Embryonic facial prominence (tissue), 1 donor: Measurements from ENCODE around the gene MYO3A.

Experiments
- DNase-seq: peaks from one replicate; pipeline ENCODE4 v3.0.0-alpha.2; 2016; ENCODE audit errors: extremely low spot score

Gene MYO3A, protein sequence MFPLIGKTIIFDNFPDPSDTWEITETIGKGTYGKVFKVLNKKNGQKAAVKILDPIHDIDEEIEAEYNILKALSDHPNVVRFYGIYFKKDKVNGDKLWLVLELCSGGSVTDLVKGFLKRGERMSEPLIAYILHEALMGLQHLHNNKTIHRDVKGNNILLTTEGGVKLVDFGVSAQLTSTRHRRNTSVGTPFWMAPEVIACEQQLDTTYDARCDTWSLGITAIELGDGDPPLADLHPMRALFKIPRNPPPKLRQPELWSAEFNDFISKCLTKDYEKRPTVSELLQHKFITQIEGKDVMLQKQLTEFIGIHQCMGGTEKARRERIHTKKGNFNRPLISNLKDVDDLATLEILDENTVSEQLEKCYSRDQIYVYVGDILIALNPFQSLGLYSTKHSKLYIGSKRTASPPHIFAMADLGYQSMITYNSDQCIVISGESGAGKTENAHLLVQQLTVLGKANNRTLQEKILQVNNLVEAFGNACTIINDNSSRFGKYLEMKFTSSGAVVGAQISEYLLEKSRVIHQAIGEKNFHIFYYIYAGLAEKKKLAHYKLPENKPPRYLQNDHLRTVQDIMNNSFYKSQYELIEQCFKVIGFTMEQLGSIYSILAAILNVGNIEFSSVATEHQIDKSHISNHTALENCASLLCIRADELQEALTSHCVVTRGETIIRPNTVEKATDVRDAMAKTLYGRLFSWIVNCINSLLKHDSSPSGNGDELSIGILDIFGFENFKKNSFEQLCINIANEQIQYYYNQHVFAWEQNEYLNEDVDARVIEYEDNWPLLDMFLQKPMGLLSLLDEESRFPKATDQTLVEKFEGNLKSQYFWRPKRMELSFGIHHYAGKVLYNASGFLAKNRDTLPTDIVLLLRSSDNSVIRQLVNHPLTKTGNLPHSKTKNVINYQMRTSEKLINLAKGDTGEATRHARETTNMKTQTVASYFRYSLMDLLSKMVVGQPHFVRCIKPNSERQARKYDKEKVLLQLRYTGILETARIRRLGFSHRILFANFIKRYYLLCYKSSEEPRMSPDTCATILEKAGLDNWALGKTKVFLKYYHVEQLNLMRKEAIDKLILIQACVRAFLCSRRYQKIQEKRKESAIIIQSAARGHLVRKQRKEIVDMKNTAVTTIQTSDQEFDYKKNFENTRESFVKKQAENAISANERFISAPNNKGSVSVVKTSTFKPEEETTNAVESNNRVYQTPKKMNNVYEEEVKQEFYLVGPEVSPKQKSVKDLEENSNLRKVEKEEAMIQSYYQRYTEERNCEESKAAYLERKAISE (N-terminal part only)

DNA sequence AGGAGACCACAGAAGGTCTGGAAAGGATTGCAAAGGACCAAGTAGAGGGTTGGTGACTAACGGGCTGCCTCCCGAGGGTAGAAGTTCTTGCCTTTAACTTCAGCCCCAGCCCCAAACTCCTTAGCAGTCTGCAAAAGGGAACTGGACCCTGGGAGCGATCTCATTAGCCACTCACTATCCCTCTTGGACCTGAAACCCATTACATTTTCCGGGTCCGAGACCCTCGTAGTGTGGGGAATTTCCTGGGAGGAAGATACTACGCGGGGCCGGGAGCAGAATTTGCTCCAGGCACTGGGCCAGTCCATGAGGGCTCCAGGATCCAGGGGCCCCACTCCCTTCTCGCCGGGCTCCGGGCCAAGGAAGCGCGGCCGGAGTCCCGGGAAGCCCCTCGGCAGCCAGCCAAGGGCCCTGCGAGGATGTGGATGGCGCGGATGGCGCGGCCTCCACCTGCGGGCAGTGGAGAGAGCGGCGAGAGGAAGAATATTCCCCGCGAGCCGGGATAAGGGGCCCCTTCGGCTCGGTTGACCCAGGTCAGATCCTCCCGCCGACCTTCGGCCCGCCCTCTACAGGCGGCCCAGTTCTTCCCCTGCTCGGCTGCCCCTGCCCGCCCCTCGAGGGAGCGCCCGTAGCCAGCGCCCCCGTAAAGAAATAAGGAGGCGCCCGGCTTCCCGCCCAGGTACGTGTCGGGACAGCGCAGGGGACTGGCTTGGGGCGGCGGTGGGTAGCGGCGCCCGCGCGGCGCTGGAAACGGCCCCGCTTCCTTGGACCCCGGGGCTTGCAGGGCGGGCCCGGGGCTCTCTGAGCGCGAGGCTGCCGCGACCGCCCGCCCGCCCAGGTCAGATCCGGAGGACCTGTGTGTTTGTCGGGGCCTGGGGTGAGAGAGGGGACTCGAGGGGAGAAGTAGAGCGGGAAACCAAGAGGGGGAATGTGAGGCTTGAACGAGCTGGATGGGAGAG is at the start of gene MYO3A:
Gene MYO3A, plus strand, starts transcription at position 577 of the 956 bp plus-strand sequence. CDS start 17,882 bp downstream, outside the sequence.
- DNase-seq: no peak

DNA sequence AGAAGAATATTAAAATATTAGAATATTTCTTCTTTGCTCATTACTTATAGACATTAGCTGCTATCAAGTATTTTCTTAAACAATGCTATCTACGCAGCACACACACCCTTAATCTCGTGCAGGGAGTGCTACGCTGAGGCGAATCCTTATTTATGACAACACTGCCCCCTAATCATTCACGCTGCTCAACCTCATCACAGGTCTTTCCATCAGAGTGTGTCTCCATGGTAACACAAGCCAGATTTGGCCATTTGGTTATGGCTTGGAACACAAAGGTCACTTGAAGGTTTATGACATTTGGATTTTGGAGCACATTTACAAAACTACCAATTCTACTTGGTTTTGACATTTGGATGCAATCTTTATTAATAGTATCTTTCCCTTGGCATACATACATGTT is 45.4 kb upstream of the MYO3A start:
- no peak for DNase-seq

DNA sequence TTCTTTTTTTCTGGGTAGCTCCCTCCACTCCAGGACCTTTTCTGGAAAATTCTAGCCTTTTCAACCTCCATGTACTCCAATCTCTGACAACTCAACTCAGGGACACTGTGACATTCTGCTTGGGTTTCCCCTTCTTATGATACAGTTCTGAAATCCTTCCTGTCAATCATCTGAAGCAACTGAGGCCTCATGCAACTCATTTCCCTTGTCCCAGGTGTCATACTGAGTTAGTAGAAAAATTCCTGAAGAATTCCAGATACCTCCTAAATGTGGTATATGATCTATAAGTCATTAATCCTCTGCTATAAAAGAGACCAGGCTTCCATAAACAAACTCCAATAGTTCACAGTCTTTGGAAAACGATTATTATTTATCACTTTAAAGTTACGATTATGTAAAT is 43.0 kb upstream of the MYO3A start:
- DNase-seq: no peak

DNA sequence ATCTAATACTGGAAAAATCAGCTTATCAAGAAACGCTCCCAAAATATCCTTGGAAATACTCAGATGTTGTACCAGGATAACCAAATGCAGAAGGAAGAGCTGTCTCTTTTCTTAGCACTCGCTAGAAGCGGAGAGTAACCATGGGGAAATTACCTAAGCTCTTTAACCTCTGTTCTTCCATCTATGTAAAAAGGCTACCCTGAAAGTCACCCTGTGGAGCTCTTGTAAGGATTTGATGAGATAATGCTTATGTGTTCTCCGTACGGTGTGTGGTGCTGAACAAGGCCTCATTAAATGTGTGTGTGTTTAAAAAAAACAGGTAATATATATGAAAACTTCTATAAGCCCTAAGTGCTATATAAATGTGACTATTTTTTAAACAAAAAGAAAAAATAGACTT is 38.2 kb upstream of the MYO3A start:
- DNase-seq: no peak

DNA sequence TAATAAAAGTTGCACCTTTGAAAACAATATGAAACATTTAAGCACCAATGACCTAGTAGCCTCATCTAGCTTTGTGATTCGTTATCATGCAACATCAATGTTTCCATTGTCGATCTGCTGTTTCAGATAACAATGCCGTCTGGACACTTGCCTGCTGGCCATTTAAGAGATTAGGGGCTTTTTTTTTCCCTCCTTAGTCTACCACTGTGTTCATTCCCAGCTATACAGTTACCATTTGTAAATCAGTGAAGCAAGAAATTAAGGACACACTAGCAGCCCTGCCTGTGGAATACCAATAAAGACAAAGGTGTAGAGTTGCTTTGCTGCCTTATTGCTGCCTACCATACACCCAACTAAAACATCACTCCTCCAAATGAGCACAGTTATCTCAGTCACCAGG is 37.6 kb upstream of the MYO3A start:
- DNase-seq: no peak

DNA sequence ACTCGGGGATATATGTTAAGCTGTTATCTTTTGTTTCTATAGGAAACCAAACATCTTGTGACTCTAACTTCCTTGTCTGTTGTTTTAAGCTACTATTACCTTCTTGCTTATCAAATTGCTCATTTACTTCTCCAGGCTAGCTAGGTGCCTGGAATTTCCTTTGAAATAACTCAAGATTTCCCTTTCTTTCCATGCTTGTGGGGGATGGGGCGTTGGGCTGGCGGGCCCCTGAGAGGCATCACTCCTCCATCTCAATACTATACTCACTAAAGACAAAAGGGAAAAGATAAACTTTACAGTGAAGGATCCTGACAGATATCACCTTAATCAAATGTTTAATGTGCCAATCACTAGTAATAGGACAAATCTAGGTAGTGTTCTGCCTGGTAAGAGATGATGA is 34.7 kb upstream of the MYO3A start:
- no peak for DNase-seq

DNA sequence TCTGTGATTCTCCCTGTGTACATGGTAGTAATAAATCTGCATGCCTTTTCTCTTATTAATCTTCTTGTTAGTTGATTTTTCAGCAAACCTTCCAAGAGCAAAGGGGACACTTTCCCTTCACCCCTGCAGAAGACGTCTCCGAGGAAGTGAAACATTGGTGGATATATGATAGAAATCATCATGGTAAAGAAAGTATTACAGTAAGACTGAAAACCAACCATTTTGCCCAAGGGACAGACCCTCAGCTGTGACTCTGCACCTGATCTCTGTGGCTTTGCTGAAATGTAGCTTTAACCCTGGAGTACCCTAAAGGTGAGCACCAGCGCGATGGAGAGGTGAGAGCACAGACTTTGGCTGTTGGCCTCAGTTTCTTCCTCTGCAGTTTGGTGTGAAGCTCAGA is 32.8 kb upstream of the MYO3A start:
- DNase-seq: no peak

DNA sequence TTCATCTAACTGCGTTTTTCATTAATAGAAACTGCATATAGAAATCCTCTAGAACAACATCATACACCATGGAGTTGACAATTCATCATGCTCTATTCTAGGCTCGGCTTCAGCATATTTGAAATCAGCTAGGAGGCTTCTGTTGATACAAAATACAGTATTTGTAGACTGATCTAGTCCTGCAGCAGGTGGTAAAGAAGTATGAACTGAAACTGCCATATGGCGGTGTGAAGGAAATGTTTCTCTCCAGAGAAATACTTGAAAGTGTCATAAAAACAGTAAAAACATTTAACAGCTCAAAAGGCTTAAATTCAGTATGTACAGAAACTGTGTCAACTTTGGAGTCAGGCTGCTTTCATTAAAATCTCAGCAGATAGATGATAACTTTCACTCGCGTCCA is 32.0 kb upstream of the MYO3A start:
- no peak for DNase-seq

DNA sequence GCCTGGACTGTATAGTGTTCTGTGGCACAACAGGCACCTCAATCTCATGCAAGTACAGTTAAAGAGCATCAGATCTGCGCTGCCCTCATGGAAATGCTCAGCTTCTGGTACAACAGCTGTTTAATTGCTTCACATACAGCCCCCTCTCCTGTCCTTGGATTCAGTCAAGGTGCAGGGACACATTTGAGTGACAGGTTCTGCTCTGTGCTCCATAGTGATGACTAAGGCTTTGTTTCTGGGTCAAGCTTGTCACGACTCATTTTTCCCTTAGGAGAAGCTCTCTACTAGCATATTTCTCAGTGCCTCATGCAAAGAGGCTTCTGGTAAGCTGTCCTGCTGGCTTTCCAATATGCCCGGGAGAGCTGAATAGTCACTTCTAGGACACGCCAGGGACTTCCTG is 26.8 kb upstream of the MYO3A start:
- DNase-seq: no peak

DNA sequence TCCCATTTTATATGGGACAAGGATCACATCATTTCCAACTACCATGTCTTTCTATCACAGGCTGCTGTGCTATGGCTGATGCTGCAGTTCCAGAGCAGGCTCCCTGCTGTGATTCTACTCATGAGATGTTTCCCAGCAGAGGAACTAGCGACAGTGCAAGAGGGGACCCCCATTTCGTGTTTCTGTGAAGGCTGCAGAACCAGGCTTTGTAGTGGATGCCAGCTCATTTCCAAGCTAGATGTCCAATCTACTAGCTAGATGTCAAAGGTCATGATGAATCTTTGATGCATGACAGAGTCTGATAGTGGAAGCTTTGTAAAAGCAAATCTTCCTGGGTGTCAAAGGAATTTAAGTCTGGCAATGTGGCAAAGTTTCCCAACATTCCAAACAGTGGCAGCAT is 21.2 kb upstream of the MYO3A start:
- DNase-seq: no peak

DNA sequence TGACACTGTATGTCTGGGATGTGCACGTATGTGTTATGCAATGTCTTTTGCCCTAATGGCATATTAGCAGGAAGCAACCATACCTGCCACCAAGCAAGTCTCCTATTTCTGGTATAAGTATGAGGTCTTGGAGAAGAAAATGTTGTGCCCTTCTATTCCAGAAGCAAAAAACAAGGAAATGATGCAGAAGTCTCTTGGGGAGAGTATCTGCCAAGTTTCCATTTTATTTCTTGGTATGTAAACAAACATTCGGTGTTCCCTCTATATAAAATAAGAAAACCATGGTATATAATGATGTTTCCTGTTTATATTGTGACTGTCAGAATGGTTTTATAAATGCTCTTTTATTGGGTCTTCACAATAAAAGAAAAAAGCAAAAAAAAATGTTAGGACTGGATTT is 19.3 kb upstream of the MYO3A start:
- DNase-seq: no peak

DNA sequence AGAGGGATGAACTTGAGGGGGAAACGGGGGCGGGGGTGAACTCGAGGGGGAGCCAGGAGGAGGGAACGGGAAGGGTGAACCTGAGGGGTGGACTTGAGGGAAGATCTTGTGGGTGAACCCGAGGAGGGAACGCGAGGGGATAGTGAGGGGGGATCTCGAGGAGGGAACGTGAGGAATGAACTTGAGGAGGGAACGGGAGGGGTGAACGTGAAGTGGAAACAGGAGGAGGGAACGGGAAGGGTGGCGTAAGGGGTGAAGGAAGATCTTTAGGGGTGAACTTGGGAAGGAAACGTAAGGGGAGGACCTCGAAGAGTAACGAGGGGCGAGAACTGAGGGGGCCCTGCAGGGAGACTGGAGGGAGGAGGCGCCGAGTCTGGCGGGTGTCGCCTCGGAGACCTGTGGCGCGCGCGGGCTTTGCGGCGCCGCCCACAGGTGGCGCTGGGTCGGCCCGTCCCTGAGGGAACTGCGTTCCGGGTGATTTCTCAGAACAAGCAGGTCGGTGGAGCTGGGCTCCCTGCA is 651 bp downstream of the MYO3A start:
- peak; percentile 9 for DNase-seq

DNA sequence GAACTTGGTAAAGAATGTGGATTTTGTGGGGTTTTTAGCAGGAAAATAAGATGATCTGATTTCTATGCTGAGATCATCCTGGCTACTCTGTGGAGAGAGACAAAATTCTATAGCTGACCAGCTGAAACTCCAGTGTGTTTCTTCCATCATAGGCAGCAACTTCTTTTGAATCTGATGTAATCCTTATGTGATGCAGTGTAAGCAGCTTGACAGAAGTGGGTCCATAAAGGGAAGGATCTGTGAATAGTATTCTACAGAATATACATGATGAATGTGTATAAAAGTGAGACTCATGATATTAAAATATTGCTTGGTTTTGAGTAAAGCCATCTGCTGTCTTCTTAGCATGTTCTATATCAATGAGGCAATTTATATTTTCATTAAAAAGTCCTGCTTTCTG is 4.4 kb downstream of the MYO3A start:
- DNase-seq: no peak

DNA sequence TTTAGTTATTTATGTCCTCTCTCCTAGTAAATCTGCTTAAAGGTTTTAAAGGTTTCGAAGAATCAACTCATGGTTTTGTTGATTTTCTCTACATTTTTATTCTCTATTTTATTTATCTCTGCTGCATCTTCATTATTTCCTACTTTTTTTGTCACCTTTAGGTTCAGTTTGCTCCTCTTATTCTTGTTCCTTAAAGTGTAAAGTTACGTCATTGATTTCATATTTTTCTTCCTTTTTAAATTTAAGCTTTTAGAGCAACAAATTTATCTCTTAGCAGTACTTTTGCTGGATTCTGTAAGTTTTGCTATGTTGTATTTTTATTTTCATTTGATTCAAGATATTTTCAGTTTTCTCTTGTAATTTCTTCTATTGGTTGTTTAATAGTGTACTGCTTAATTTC is 10.7 kb downstream of the MYO3A start:
- no peak for DNase-seq

DNA sequence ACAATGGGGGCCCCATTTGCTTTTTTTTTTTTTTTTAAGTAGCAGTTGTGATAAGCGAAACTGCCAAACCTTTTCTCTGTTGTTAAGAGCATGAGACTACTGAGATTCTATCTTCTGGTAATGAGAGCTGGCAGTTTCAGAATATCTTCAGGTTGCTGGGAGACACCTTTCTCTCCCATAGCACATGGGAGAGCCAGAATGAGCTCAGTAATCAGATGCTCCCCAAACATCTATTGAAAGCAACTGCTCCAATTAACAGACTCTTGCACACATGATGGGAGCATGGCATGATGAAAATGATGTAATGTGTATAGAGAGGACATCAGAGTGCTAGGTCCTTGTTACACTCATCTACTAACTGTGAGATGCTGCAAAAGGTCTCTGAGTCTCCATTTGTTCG is 18.8 kb downstream of the MYO3A start:
- no peak for DNase-seq

DNA sequence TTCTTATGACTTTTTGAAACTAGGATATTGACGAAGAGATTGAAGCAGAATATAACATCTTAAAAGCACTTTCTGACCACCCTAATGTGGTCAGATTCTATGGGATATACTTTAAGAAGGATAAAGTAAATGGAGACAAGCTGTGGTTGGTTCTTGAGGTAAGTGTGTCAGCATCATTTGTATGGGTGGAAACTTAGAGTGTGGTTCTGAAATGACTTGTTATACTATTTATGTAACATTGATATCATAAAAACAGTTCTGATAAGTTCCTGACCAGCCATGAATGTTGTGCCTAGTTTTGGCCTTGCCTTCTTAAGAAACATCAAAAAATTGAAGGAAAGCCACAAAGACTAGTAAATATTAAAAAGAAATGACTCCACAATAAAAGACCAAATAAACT is 20.8 kb downstream of the MYO3A start:
- DNase-seq: no peak

DNA sequence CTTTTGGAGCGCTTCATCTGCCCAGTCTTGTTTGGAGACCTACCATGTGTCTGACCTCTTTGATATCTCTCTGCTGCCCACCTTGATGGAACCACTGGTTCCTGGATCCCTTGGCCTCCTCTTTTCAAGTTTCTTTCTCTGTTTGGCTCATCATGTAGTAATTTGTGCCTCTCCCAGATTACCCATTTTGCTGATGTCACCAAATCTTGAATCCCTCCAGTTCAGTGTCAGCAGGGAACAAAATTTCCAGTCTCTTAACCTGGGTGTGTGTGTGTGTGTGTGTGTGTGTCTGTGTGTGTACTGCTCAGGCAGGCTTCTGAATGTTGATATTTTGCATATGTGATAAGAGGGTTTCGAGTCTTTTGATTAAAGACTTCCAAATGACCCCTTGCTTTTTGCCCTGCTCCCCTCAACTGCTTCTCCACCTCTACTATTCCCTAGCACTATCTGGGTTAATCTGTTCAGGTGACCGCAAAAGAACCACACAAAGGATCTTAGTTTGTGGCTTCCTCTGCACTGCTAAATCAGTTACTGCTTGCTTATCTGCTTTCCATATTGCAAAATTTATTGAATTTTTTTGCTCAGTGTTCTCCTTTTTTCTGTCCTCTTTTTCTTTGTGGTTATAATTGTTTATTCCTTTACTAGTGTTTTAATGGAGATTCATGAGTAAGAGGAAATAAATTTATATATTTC is 25.7 kb downstream of the MYO3A start:
- no peak for DNase-seq

DNA sequence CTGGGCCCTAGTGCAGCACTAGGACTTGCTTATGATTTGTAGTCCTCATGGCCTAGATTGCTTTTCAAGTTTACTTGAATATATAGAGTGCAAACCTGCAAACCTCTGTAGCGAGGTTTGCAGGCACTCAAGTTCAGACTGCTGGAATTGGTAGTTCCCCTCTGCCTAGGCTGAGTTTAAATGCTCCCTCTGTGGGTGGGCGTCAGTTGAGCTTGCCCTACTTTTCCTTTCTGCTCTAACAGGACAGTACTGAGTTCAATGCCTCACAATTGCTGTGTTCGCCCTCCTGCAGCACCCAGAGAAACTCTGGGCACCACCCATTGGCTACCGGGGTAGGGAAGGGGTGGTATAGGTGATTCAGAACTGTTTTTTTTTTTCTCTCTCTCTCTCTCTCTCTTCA is 31.6 kb downstream of the MYO3A start:
- no peak for DNase-seq

DNA sequence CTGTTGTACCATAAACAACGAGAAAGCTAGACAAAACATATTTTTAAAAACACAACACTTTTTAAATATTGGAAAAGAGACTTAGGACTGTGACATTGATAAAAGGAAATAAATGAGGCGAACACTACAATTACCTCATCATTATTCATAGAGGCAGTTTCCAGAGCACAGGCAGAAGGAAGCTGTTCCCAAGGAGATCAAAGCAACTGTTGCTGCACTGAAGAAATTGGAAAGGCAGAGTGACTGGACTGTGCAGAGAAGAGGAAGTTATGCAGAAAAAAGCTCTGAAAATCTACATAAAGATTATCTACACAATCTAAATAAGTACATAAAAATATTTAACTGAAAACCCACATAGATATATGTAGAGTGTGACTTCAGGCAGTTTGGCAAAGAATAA is 32.8 kb downstream of the MYO3A start:
- no peak for DNase-seq

DNA sequence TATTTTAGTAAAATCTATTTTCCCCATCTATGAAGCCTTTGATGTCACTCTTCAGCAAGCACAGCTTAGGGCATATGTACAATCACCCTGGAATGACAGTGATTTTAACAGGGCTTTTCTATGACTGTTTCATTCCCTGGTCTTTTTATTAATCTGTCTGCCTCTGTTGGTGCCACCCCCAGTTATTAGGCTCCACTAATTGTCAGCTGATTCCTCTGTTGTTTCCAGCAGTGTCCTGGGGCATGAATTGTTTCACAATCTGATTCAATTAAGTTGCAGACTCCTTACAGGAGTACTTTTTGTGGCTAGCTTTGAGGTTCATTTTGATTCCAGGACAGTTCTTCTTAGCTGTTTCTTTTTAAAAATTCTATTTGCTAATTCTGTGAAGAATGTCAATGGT is 38.6 kb downstream of the MYO3A start:
- DNase-seq: no peak
